HCT116 (cell line): ENCODE results near the gene AFDN. TPM values are rescaled to one million over a fixed set of nuclear protein-coding genes. Genes with fewer than 3 reads are reported as not detected.

Experiments
- ATAC-seq: fragments of 200-7000 bp; cut with Tn5 transposase; 2 replicates; pipeline ENCODE4 v1.9.1; 2020; ENCODE audit warnings: mild to moderate bottlenecking, moderate library complexity
- BruUV-seq: library from RNA; stranded (reverse); fragments of 400-500 nt; replicated peaks from 2 replicates; lab custom pipeline; 2021; lab: Mats Ljungman, UMichigan
- CTCF ChIA-PET: fragments of 300-600 bp; sonication (Branson Sonifier 250); formaldehyde crosslinking; loops from one replicate; lab custom pipeline; 2021; ENCODE audit warnings: antibody characterized with exemption; lab: Charles Lee
- POLR2A ChIA-PET: fragments of 300-600, 350-600 bp; sonication (Branson Sonifier 250); formaldehyde crosslinking; loops from one replicate; lab custom pipeline; 2021; ENCODE audit warnings: antibody characterized with exemption; lab: Charles Lee
- RAD21 ChIA-PET, 2 experiments: fragments of 300-600 bp; sonication (Branson Sonifier 250); formaldehyde crosslinking; loops; one replicate each; lab custom pipeline; 2023; ENCODE audit warnings: low total read pairs in 2 of 2; ENCODE audit not compliant: uncharacterized antibody in 2 of 2, unreplicated experiment in 2 of 2, low non-redundant PET in 1 of 2; lab: Charles Lee
- DNase-seq: peaks from one replicate; pipeline ENCODE4 v3.0.0-alpha.2; 2010; ENCODE audit warnings: low read depth, low spot score
- H2AFZ ChIP-seq: fragments of 200-600 bp; shearing (Covaris generic), sonication (generic); 2 replicates; pipeline ENCODE4 v1.6.1; 2017; ENCODE audit warnings: low read depth, mixed run types, mixed read lengths, antibody characterized with exemption, low read length; ENCODE audit not compliant: poor library complexity, severe bottlenecking
- H3K27ac ChIP-seq: 2 replicates; pipeline ENCODE4 v1.5.1; 2012; ENCODE audit warnings: low read depth, low read length
- H3K27me3 ChIP-seq: fragments of 200-600 bp; sonication (generic); 2 replicates; pipeline ENCODE4 v1.6.1; 2016; ENCODE audit warnings: mixed run types, low read length, mixed read lengths; ENCODE audit not compliant: insufficient read depth
- H3K36me3 ChIP-seq, 2 experiments: fragments of 200-500 bp in 1 of 2; fragments of 200-600 bp in 1 of 2; sonication (Bioruptor generic) in 1 of 2; sonication (generic) in 1 of 2; 2 replicates each; pipeline versions ENCODE4 v1.5.1 to v1.6.1; 2014 to 2016; ENCODE audit warnings: low read length in 2 of 2, inconsistent platforms in 1 of 2, mixed read lengths in 1 of 2, mixed run types in 1 of 2; ENCODE audit not compliant: insufficient read depth in 2 of 2, control insufficient read depth in 1 of 2
- H3K4me1 ChIP-seq, 2 experiments: fragments of 200-600 bp in 1 of 2; sonication (generic) in 1 of 2; 2 replicates each; pipeline versions ENCODE4 v1.5.1 to v1.6.1; 2012 to 2017; ENCODE audit warnings: low read length in 2 of 2, inconsistent platforms in 1 of 2, mild to moderate bottlenecking in 1 of 2, mixed read lengths in 1 of 2, mixed run types in 1 of 2, moderate library complexity in 1 of 2; ENCODE audit not compliant: insufficient read depth in 2 of 2, control insufficient read depth in 1 of 2
- H3K4me2 ChIP-seq: fragments of 200-600 bp; sonication (generic); 2 replicates; pipeline ENCODE4 v1.6.1; 2017; ENCODE audit warnings: mixed run types, low read length, mixed read lengths
- H3K4me3 ChIP-seq, 2 experiments: fragments of 200-600 bp in 1 of 2; sonication (generic) in 1 of 2; replicated peaks in 1 of 2; 2 replicates each; pipeline ENCODE4 v1.5.1; 2011 to 2016; ENCODE audit warnings: low read length in 2 of 2, control low read depth in 1 of 2, low read depth in 1 of 2, mild to moderate bottlenecking in 1 of 2, mixed read lengths in 1 of 2, mixed run types in 1 of 2
- H3K79me2 ChIP-seq: fragments of 200-600 bp; sonication (generic); 2 replicates; pipeline ENCODE4 v1.6.1; 2017; ENCODE audit warnings: mild to moderate bottlenecking, mixed run types, low read length, moderate library complexity, mixed read lengths; ENCODE audit not compliant: insufficient read depth
- H3K9ac ChIP-seq: fragments of 200-600 bp; sonication (generic); 2 replicates; pipeline ENCODE4 v1.6.1; 2016; ENCODE audit warnings: low read length, mixed read lengths
- H3K9me2 ChIP-seq: fragments of 200-600 bp; sonication (generic), shearing (Covaris generic); 2 replicates; pipeline ENCODE4 v1.6.1; 2017; ENCODE audit warnings: mixed run types, mild to moderate bottlenecking, moderate library complexity; ENCODE audit not compliant: insufficient read depth
- H3K9me3 ChIP-seq, 2 experiments: fragments of 200-500 bp in 1 of 2; fragments of 200-600 bp in 1 of 2; sonication (Bioruptor generic) in 1 of 2; sonication (generic) in 1 of 2; 2 replicates each; pipeline ENCODE4 v1.6.1; 2014 to 2017; ENCODE audit warnings: low read length in 2 of 2, mixed read lengths in 2 of 2, inconsistent platforms in 1 of 2, low read depth in 1 of 2, mild to moderate bottlenecking in 1 of 2, mixed run types in 1 of 2, moderate library complexity in 1 of 2; ENCODE audit not compliant: control insufficient read depth in 1 of 2, insufficient read depth in 1 of 2
- H4K20me1 ChIP-seq: fragments of 200-600 bp; sonication (generic), shearing (Covaris generic); 2 replicates; pipeline ENCODE4 v1.6.1; 2017; ENCODE audit warnings: mixed run types, mild to moderate bottlenecking, moderate library complexity; ENCODE audit not compliant: insufficient read depth
- ATF3 ChIP-seq: IDR thresholded peaks from 2 replicates; pipeline ENCODE4 v1.6.1; 2012
- CBX3 ChIP-seq: IDR thresholded peaks from 2 replicates; pipeline ENCODE4 v1.6.1; 2012; ENCODE audit warnings: low read depth
- CEBPB ChIP-seq: IDR thresholded peaks from 2 replicates; pipeline ENCODE4 v1.6.1; 2012; ENCODE audit warnings: low read depth
- EGR1 ChIP-seq: IDR thresholded peaks from 2 replicates; pipeline ENCODE4 v1.6.1; 2012; ENCODE audit warnings: low read depth
- ELF1 ChIP-seq: IDR thresholded peaks from 2 replicates; pipeline ENCODE4 v1.6.1; 2012; ENCODE audit warnings: low read depth, borderline replicate concordance
- EZH2 ChIP-seq: fragments of 200-600 bp; sonication (generic); IDR thresholded peaks from 2 replicates; pipeline ENCODE4 v1.6.1; 2017; ENCODE audit warnings: antibody characterized with exemption, mixed run types
- EZH2phosphoT487 ChIP-seq: fragments of 200-600 bp; IDR thresholded peaks from 2 replicates; pipeline ENCODE4 v1.6.1; 2018; ENCODE audit warnings: antibody characterized with exemption, borderline replicate concordance
- FOSL1 ChIP-seq: IDR thresholded peaks from 2 replicates; pipeline ENCODE4 v1.6.1; 2012; ENCODE audit warnings: low read depth
- POLR2A ChIP-seq: IDR thresholded peaks from 2 replicates; pipeline ENCODE4 v1.7.0; 2011; ENCODE audit warnings: borderline replicate concordance; ENCODE audit not compliant: insufficient read depth, insufficient read length; ENCODE audit errors: extremely low read depth
- POLR2AphosphoS5 ChIP-seq: IDR thresholded peaks from 2 replicates; pipeline ENCODE4 v1.6.1; 2011; ENCODE audit warnings: mild to moderate bottlenecking, low read depth, low read length, moderate library complexity
- RAD21 ChIP-seq: IDR thresholded peaks from 2 replicates; pipeline ENCODE4 v1.6.1; 2012; ENCODE audit warnings: low read depth, mild to moderate bottlenecking
- REST ChIP-seq: IDR thresholded peaks from 2 replicates; pipeline ENCODE4 v1.6.1; 2012; ENCODE audit warnings: low read depth
- SIN3A ChIP-seq: IDR thresholded peaks from 2 replicates; pipeline ENCODE4 v1.6.1; 2012; ENCODE audit warnings: low read depth
- SRF ChIP-seq: IDR thresholded peaks from 2 replicates; pipeline ENCODE4 v1.6.1; 2012; ENCODE audit warnings: low read depth
- YY1 ChIP-seq: IDR thresholded peaks from 2 replicates; pipeline ENCODE4 v1.6.1; 2011; ENCODE audit warnings: low read length, low read depth, moderate library complexity, mild to moderate bottlenecking; ENCODE audit not compliant: insufficient replicate concordance; ENCODE audit errors: extremely low read depth
- ZFX ChIP-seq: fragments of 450-650 bp; IDR thresholded peaks from 2 replicates; pipeline ENCODE4 v1.6.1; 2017
- intact Hi-C: fragments of 100-400 bp; cut with micrococcal nuclease; formaldehyde crosslinking; loops from 2 replicates; pipeline ENCODE4 v1.10.0; 2022
- total RNA-seq: library from RNA; stranded (reverse); gene quantifications from one replicate; pipeline ENCODE4 v1.2.1, GENCODE V29; 2021; ENCODE audit not compliant: unreplicated experiment
- TF ChIP-seq, protein P1 (sequence below), 3 experiments: fragments of 200-600 bp in 1 of 3; sonication (generic) in 1 of 3; IDR thresholded peaks in 2 of 3; conservative IDR thresholded peaks in 1 of 3; 2 replicates each; pipeline ENCODE4 v1.5.1; 2012 to 2017; ENCODE audit warnings: low read depth in 2 of 3, low read length in 2 of 3, antibody characterized with exemption in 1 of 3, borderline replicate concordance in 1 of 3, control low read depth in 1 of 3, mild to moderate bottlenecking in 1 of 3, mixed read lengths in 1 of 3, mixed run types in 1 of 3, moderate library complexity in 1 of 3; ENCODE audit not compliant: insufficient read depth in 1 of 3

The AFDN gene
- total RNA-seq, 1 experiment from 2014 or later = 59.4 TPM

DNA sequence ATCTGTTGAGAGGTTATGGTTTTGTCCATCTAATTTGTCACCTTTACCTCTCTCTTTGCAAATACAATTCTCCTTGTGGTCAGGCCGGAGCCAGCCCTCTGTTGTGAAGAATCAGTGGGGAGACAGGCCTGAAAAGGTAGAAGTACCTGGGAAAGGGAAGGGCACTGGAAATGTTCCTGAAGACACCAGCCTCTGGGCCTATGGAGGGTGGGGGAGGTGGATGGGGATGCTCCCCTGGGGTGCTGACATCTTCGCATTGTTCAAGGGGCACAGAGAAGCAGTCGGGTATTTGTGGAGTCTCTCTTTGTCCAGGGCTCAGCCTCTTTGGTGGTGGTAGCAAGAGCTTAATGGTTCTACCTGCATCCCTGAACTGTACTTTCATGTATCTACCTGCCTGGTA is 24.4 kb upstream of the AFDN start:
- Histone ChIP-seq H3K4me2 (no peak overlapping the region), H3K4me3 (no peak overlapping the region), H3K9ac (no peak overlapping the region), H3K36me3 (no peaks in the 10 kb centered on the region), H3K27ac (no peak overlapping the region), H3K9me2 (no peaks in the 10 kb centered on the region), H3K4me1 (no peaks in the 10 kb centered on the region), H3K79me2 (no peaks in the 10 kb centered on the region), H3K27me3 (no peaks in the 10 kb centered on the region), H3K9me3 (no peaks in the 10 kb centered on the region), H2AFZ (no peak overlapping the region), H4K20me1 (no peaks in the 10 kb centered on the region)
- BruUV-seq = no TSS peak
- ChIA-PET POLR2A (no interaction called here), RAD21 (no interaction called here), CTCF (no interaction called here)
- DNase-seq = no peak
- TF ChIP-seq SRF (no peak), EGR1 (no peak), SIN3A (no peak), RAD21 (no peak), ELF1 (no peak), POLR2AphosphoS5 (no peak), EZH2 (no peak), ATF3 (no peak)
- ATAC-seq = no peak
- intact Hi-C loops = no loop called here

DNA sequence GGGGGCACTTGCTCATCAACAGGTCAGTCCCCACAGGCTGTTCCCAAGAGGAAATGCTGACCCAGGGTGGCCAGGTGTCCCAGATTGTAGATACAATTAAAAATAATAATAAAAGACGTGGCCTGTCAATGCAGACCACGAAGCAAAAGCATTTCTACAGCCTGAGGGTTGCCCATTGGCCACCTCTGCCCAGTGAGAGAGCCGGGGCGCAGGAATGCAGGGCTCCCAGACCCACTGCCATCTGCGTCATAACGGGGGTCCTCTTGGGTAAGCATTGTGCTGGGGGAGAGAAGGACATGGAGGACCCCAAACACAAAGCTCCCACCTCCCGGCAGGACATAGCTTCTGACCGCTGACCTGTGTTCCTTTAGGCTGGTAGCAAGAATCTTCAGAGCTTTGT is 22.9 kb upstream of the AFDN start:
- POLR2A ChIA-PET = no interaction called here
- CTCF ChIA-PET = no interaction called here
- RAD21 ChIA-PET = no interaction called here

More for the DNA sequence above, 22.9 kb upstream of the AFDN start:
- no peak overlapping the region for H3K4me3 ChIP-seq
- no peaks in the 10 kb centered on the region for H3K9me2 ChIP-seq
- BruUV-seq = no TSS peak
- intact Hi-C loops = no loop called here
- ATAC-seq = no peak
- no peaks in the 10 kb centered on the region for H3K36me3 ChIP-seq
- no peak overlapping the region for H3K9ac ChIP-seq
- no peaks in the 10 kb centered on the region for H3K4me1 ChIP-seq
- no peaks in the 10 kb centered on the region for H3K27me3 ChIP-seq
- H2AFZ ChIP-seq = no peak overlapping the region
- no peak overlapping the region for H3K27ac ChIP-seq
- H3K4me2 ChIP-seq = no peak overlapping the region
- no peaks in the 10 kb centered on the region for H3K79me2 ChIP-seq
- no peaks in the 10 kb centered on the region for H3K9me3 ChIP-seq
- TF ChIP-seq EGR1 (no peak), ZFX (no peak), SRF (no peak), FOSL1 (no peak), EZH2 (no peak), POLR2A (no peak), CEBPB (no peak), SIN3A (no peak), RAD21 (no peak), EZH2phosphoT487 (no peak), POLR2AphosphoS5 (no peak), YY1 (no peak), ELF1 (no peak), REST (no peak), CBX3 (no peak)
- TF ChIP-seq, protein P1, sequence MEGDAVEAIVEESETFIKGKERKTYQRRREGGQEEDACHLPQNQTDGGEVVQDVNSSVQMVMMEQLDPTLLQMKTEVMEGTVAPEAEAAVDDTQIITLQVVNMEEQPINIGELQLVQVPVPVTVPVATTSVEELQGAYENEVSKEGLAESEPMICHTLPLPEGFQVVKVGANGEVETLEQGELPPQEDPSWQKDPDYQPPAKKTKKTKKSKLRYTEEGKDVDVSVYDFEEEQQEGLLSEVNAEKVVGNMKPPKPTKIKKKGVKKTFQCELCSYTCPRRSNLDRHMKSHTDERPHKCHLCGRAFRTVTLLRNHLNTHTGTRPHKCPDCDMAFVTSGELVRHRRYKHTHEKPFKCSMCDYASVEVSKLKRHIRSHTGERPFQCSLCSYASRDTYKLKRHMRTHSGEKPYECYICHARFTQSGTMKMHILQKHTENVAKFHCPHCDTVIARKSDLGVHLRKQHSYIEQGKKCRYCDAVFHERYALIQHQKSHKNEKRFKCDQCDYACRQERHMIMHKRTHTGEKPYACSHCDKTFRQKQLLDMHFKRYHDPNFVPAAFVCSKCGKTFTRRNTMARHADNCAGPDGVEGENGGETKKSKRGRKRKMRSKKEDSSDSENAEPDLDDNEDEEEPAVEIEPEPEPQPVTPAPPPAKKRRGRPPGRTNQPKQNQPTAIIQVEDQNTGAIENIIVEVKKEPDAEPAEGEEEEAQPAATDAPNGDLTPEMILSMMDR (IDR thresholded peaks at IDR 0.05 in 2 of 3, conservative IDR thresholded peaks at IDR 0.05 in 1 of 3; ENCODE audit: borderline replicate concordance in 1 of 3, insufficient read depth in 1 of 3, low read depth in 2 of 3, low read length in 2 of 3) = no peak
- no peaks in the 10 kb centered on the region for H4K20me1 ChIP-seq
- DNase-seq = no peak
